Measurements from ENCODE around the gene FBLN2.
A peak's percentile ranks its signal among the peaks of the same experiment; 100 is the strongest.

DNA sequence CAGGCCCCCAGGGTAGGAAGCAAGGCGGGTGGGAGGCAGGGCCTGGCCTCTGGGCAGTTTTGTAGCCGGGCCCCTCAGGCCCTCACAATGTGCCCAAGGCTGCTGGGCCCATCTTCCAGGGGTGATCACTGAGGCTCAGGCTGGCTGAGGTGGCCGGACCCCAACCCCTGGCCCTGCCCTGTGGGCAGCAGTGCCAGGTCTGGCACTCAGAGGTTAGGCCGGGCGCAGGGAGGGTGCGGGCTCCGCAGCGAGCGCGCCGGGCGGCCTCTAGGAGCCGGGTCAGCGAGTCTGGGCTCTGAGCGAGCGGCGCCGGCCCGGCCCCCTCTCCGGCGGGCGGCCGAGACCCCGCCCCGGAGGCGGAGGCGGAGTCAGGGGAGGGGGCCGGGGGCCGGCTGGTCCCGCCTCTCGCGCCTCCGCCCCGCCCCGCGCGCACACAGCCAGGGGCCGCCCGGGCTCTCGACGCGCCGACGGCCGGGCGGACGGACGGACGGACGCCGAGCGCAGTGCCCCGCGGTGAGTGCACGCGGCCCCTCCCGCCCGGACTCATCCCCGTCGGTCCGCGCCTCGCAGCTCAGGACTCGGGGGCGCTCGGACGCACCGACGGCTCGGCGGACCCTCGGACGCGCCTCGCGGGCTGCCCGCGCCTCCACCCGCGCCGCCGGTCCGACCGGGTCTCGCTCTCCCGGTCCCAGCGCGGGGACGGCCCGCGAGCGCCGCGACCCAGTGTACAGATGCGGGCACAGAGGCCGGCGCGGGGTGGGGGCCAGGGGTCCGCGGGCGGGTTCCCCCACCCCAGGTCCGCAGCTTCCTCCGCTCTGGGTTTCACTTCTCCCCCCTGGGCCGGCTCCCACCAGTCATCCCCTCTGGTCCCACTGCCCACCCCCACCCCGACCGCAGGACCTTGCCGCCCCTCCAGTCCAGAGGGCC, at the start of gene FBLN2:
- TF ChIP-seq CTCF (IDR thresholded peaks at IDR 0.05) (no peak), POLR2AphosphoS5 (IDR thresholded peaks at IDR 0.05; ENCODE audit: insufficient read depth in 1 of 2, low read depth in 1 of 2) (peak in 1 of 2 donors; percentile 75)

Measured in vagina (tissue), 2 donors.